Fibroblast of pulmonary artery (primary cell): Measurements from ENCODE around the gene DCPS.

ENCODE experiments used
- DNase-seq: peaks from one replicate; pipeline ENCODE4 v3.0.0-alpha.2; 2010; ENCODE audit warnings: low read depth
- H3K4me3 ChIP-seq: replicated peaks from 2 replicates; pipeline ENCODE4 v1.5.1; 2011; ENCODE audit warnings: low read depth, mild to moderate bottlenecking, control low read depth, low read length, moderate library complexity
- CTCF ChIP-seq: IDR thresholded peaks from 2 replicates; pipeline ENCODE4 v1.5.1; 2011; ENCODE audit warnings: mild to moderate bottlenecking, control low read depth, low read length, inconsistent platforms; ENCODE audit errors: missing control alignments

Gene DCPS

GRCh38 chr11:126263489-126263888 is 40.4 kb upstream of the DCPS start:
- no peak overlapping the region for H3K4me3 ChIP-seq
- TF ChIP-seq CTCF: no peak
- DNase-seq: no peak

GRCh38 chr11:126265811-126266210 is 38.0 kb upstream of the DCPS start:
- DNase-seq: peak; percentile 40
- no peak overlapping the region for H3K4me3 ChIP-seq
- TF ChIP-seq CTCF: no peak

- no peak for TF ChIP-seq CTCF
- peak overlapping the region; percentile 97 for H3K4me3 ChIP-seq
- DNase-seq: no peak
Measured at GRCh38 chr11:126267650-126268049, 36.2 kb upstream of the DCPS start.

- TF ChIP-seq CTCF: no peak
- no peak for DNase-seq
- H3K4me3 ChIP-seq: peak overlapping the region; percentile 97
Measured at GRCh38 chr11:126268361-126268707, 35.5 kb upstream of the DCPS start.

GRCh38 chr11:126268708-126269579 is 34.9 kb upstream of the DCPS start, which contains the start of the genes FOXRED1 and SRPRA:
Gene FOXRED1, plus strand, starts transcription at chr11:126269154. Its CDS starts 53 bp downstream, at chr11:126269207.
Gene SRPRA, minus strand, starts transcription at chr11:126268895. Its CDS starts 91 bp downstream, at chr11:126268804.
- DNase-seq: peak; percentile 99
- H3K4me3 ChIP-seq: peak within 1 kb of the TSS; percentile 97
- no peak for TF ChIP-seq CTCF

- no peak for DNase-seq
- TF ChIP-seq CTCF: no peak
- no peak overlapping the region for H3K4me3 ChIP-seq
Measured at GRCh38 chr11:126277322-126277721, 26.5 kb upstream of the DCPS start.

GRCh38 chr11:126277780-126278179 is 26.1 kb upstream of the DCPS start:
- no peak for TF ChIP-seq CTCF
- H3K4me3 ChIP-seq: no peak overlapping the region
- DNase-seq: no peak
